Measurements from ENCODE around the gene SPDYA.

The SPDYA gene

GRCh38 chr2:28835781-28836180, 25.1 kb downstream of the SPDYA start:
- H3K27ac ChIP-seq (ENCODE audit: low read depth, low read length): no peak overlapping the region
- H3K36me3 ChIP-seq (ENCODE audit: control insufficient read depth, low read length): no peaks in the 10 kb centered on the region
- TF ChIP-seq EZH2phosphoT487 (IDR thresholded peaks at IDR 0.05; ENCODE audit: borderline replicate concordance, low read length) (no peak), CTCF (IDR thresholded peaks at IDR 0.05; ENCODE audit: low read depth, low read length, poor library complexity, severe bottlenecking) (no peak)
- H4K20me1 ChIP-seq (ENCODE audit: control insufficient read depth, insufficient read depth, low read depth, low read length): peaks cover 3% of the 10 kb centered on the region; the same call in 1 of the 2 replicates
- no peaks in the 10 kb centered on the region for H3K9me2 ChIP-seq (replicated peaks; ENCODE audit: control insufficient read depth, low read length)
- no peak overlapping the region for H3K4me2 ChIP-seq (ENCODE audit: low read length)
- peaks cover 6% of the 10 kb centered on the region; the same call in 1 of the 2 replicates for H3K27me3 ChIP-seq (ENCODE audit: control insufficient read depth, low read length)
- no peaks in the 10 kb centered on the region for H3K9me3 ChIP-seq (ENCODE audit: control insufficient read depth, insufficient read depth, low read length)
- H3K79me2 ChIP-seq (ENCODE audit: control insufficient read depth, low read length): no peaks in the 10 kb centered on the region
- no peak overlapping the region for H3K4me3 ChIP-seq (ENCODE audit: low read length)
- no peaks in the 10 kb centered on the region for H3F3A ChIP-seq (ENCODE audit: control insufficient read depth, insufficient read depth)
- H3K4me1 ChIP-seq (ENCODE audit: control insufficient read depth, low read length): no peaks in the 10 kb centered on the region; the same call in 1 of the 2 replicates

- Histone ChIP-seq H3K4me2 (ENCODE audit: low read length) (no peak overlapping the region), H3K4me3 (ENCODE audit: low read length) (no peak overlapping the region)
Observed at GRCh38 chr2:28838971-28839370, 28.3 kb downstream of the SPDYA start.

GRCh38 chr2:28842042-28842441, 31.4 kb downstream of the SPDYA start:
- H3K4me1 ChIP-seq (ENCODE audit: control insufficient read depth, low read length): no peaks in the 10 kb centered on the region
- H3K36me3 ChIP-seq (ENCODE audit: control insufficient read depth, low read length): no peaks in the 10 kb centered on the region
- H3K4me2 ChIP-seq (ENCODE audit: low read length): no peak overlapping the region
- no peak overlapping the region for H3K4me3 ChIP-seq (ENCODE audit: low read length)
- H3F3A ChIP-seq (ENCODE audit: control insufficient read depth, insufficient read depth): no peaks in the 10 kb centered on the region
- H3K27me3 ChIP-seq (ENCODE audit: control insufficient read depth, low read length): no peaks in the 10 kb centered on the region
- no peaks in the 10 kb centered on the region for H3K79me2 ChIP-seq (ENCODE audit: control insufficient read depth, low read length)
- no peaks in the 10 kb centered on the region for H3K9me3 ChIP-seq (ENCODE audit: control insufficient read depth, insufficient read depth, low read length)
- H3K9me2 ChIP-seq (replicated peaks; ENCODE audit: control insufficient read depth, low read length): no peaks in the 10 kb centered on the region
- no peak overlapping the region for H3K27ac ChIP-seq (ENCODE audit: low read depth, low read length)
- no peaks in the 10 kb centered on the region for H4K20me1 ChIP-seq (ENCODE audit: control insufficient read depth, insufficient read depth, low read depth, low read length)
- TF ChIP-seq EZH2phosphoT487 (IDR thresholded peaks at IDR 0.05; ENCODE audit: borderline replicate concordance, low read length): no peak
- TF ChIP-seq CTCF (IDR thresholded peaks at IDR 0.05; ENCODE audit: low read depth, low read length, poor library complexity, severe bottlenecking): no peak

More at GRCh38 chr2:28838971-28839370, 28.3 kb downstream of the SPDYA start:
- Histone ChIP-seq H4K20me1 (ENCODE audit: control insufficient read depth, insufficient read depth, low read depth, low read length) (peaks cover 3% of the 10 kb centered on the region; the same call in 1 of the 2 replicates), H3K27ac (ENCODE audit: low read depth, low read length) (no peak overlapping the region), H3K9me3 (ENCODE audit: control insufficient read depth, insufficient read depth, low read length) (no peaks in the 10 kb centered on the region), H3K79me2 (ENCODE audit: control insufficient read depth, low read length) (no peaks in the 10 kb centered on the region), H3K4me1 (ENCODE audit: control insufficient read depth, low read length) (no peaks in the 10 kb centered on the region; the same call in 1 of the 2 replicates), H3K27me3 (ENCODE audit: control insufficient read depth, low read length) (peaks cover 3% of the 10 kb centered on the region; the same call in 1 of the 2 replicates), H3K9me2 (replicated peaks; ENCODE audit: control insufficient read depth, low read length) (no peaks in the 10 kb centered on the region), H3K36me3 (ENCODE audit: control insufficient read depth, low read length) (no peaks in the 10 kb centered on the region), H3F3A (ENCODE audit: control insufficient read depth, insufficient read depth) (no peaks in the 10 kb centered on the region)
- TF ChIP-seq EZH2phosphoT487 (IDR thresholded peaks at IDR 0.05; ENCODE audit: borderline replicate concordance, low read length) (no peak), CTCF (IDR thresholded peaks at IDR 0.05; ENCODE audit: low read depth, low read length, poor library complexity, severe bottlenecking) (no peak)
